Measurements from ENCODE around the gene ADCYAP1. TPM values are rescaled to one million over a fixed set of nuclear protein-coding genes. Genes with fewer than 3 reads are reported as not detected.

Gene ADCYAP1
- total RNA-seq, 1 experiment from 2014 or later, result 0.36 TPM

GRCh38 chr18:887716-888115 is 17.0 kb upstream of the ADCYAP1 start:
- intact Hi-C loops (cut with micrococcal nuclease), result no loop called here
- no peak overlapping the region for H3K4me3 ChIP-seq (ENCODE audit: low read length)
- no peak overlapping the region for H3K9ac ChIP-seq (ENCODE audit: low read length)
- ChIA-PET POLR2A (ENCODE audit: unreplicated experiment) (no interaction called here), CTCF (no interaction called here)
- no peak overlapping the region for H3K4me2 ChIP-seq (ENCODE audit: low read length)
- no peaks in the 10 kb centered on the region for H3K79me2 ChIP-seq (ENCODE audit: low read length)
- H3K4me1 ChIP-seq (ENCODE audit: insufficient read depth, low read length), result no peaks in the 10 kb centered on the region
- no peaks in the 10 kb centered on the region for H3K9me3 ChIP-seq (ENCODE audit: low read length)
- DNase-seq (peak; percentile 10), ATAC-seq (0 out of 2 replicates have a peak, but pooled peaks have one; percentile 20)
- H3F3A ChIP-seq (ENCODE audit: low read length, unreplicated experiment), result no peaks in the 10 kb centered on the region
- H3K27ac ChIP-seq (ENCODE audit: low read length), result no peak overlapping the region
- no peaks in the 10 kb centered on the region for H3K9me2 ChIP-seq (replicated peaks; ENCODE audit: low read length)
- H2AFZ ChIP-seq (ENCODE audit: low read length), result no peak overlapping the region
- TF ChIP-seq EZH2 (IDR thresholded peaks at IDR 0.05; ENCODE audit: low read length, unreplicated experiment) (no peak), CTCF (conservative IDR thresholded peaks at IDR 0.05; ENCODE audit: low read depth, low read length) (no peak), EZH2phosphoT487 (IDR thresholded peaks at IDR 0.05; ENCODE audit: borderline replicate concordance, low read length) (no peak)
- no peaks in the 10 kb centered on the region for H3K36me3 ChIP-seq (ENCODE audit: low read depth, low read length)
- H4K20me1 ChIP-seq (ENCODE audit: low read length), result no peaks in the 10 kb centered on the region
- H3K27me3 ChIP-seq (ENCODE audit: low read length), result peaks cover 14% of the 10 kb centered on the region
- BruUV-seq (replicated peaks), result no TSS peak

- no peaks in the 10 kb centered on the region for H3K79me2 ChIP-seq (ENCODE audit: low read length)
- TF ChIP-seq EZH2 (IDR thresholded peaks at IDR 0.05; ENCODE audit: low read length, unreplicated experiment) (no peak), CTCF (conservative IDR thresholded peaks at IDR 0.05; ENCODE audit: low read depth, low read length) (no peak), EZH2phosphoT487 (IDR thresholded peaks at IDR 0.05; ENCODE audit: borderline replicate concordance, low read length) (no peak)
- no peaks in the 10 kb centered on the region for H3K9me2 ChIP-seq (replicated peaks; ENCODE audit: low read length)
- H3K4me2 ChIP-seq (ENCODE audit: low read length), result no peak overlapping the region
- H3K9me3 ChIP-seq (ENCODE audit: low read length), result no peaks in the 10 kb centered on the region
- H4K20me1 ChIP-seq (ENCODE audit: low read length), result no peaks in the 10 kb centered on the region
- peak; percentile 21 for DNase-seq
- H3K4me3 ChIP-seq (ENCODE audit: low read length), result no peak overlapping the region
- peaks cover 3% of the 10 kb centered on the region; the same call in 1 of the 2 replicates for H3K4me1 ChIP-seq (ENCODE audit: insufficient read depth, low read length)
- peaks cover 24% of the 10 kb centered on the region for H3K27me3 ChIP-seq (ENCODE audit: low read length)
- H3K27ac ChIP-seq (ENCODE audit: low read length), result no peak overlapping the region
- H2AFZ ChIP-seq (ENCODE audit: low read length), result no peak overlapping the region
- no peaks in the 10 kb centered on the region for H3F3A ChIP-seq (ENCODE audit: low read length, unreplicated experiment)
- no peak overlapping the region for H3K9ac ChIP-seq (ENCODE audit: low read length)
- H3K36me3 ChIP-seq (ENCODE audit: low read depth, low read length), result no peaks in the 10 kb centered on the region
- BruUV-seq (replicated peaks), result no TSS peak
- intact Hi-C loops (cut with micrococcal nuclease), result no loop called here
- CTCF ChIA-PET, result no interaction called here
- ATAC-seq, result peak; percentile 24
- POLR2A ChIA-PET (ENCODE audit: unreplicated experiment), result no interaction called here
Observed at GRCh38 chr18:892316-892715, 12.4 kb upstream of the ADCYAP1 start.

GRCh38 chr18:896315-896714 is 8.4 kb upstream of the ADCYAP1 start:
- no peaks in the 10 kb centered on the region for H3F3A ChIP-seq (ENCODE audit: low read length, unreplicated experiment)
- no peaks in the 10 kb centered on the region for H3K9me3 ChIP-seq (ENCODE audit: low read length)
- CTCF ChIA-PET, result interaction anchor here (0.6 kb wide), 1 partner anchor 148 kb away, joined by 3 read pairs; no protein-coding TSS in a partner anchor
- TF ChIP-seq EZH2 (IDR thresholded peaks at IDR 0.05; ENCODE audit: low read length, unreplicated experiment) (no peak), EZH2phosphoT487 (IDR thresholded peaks at IDR 0.05; ENCODE audit: borderline replicate concordance, low read length) (no peak), CTCF (conservative IDR thresholded peaks at IDR 0.05; ENCODE audit: low read depth, low read length) (no peak)
- H3K4me3 ChIP-seq (ENCODE audit: low read length), result no peak overlapping the region
- H3K27me3 ChIP-seq (ENCODE audit: low read length), result peaks cover 43% of the 10 kb centered on the region
- H3K9me2 ChIP-seq (replicated peaks; ENCODE audit: low read length), result no peaks in the 10 kb centered on the region
- H3K4me1 ChIP-seq (ENCODE audit: insufficient read depth, low read length), result peaks cover 3% of the 10 kb centered on the region; the same call in 1 of the 2 replicates
- no peaks in the 10 kb centered on the region for H3K79me2 ChIP-seq (ENCODE audit: low read length)
- H3K27ac ChIP-seq (ENCODE audit: low read length), result no peak overlapping the region
- no peak for DNase-seq
- H4K20me1 ChIP-seq (ENCODE audit: low read length), result no peaks in the 10 kb centered on the region
- H3K9ac ChIP-seq (ENCODE audit: low read length), result no peak overlapping the region
- no peaks in the 10 kb centered on the region for H3K36me3 ChIP-seq (ENCODE audit: low read depth, low read length)
- intact Hi-C loops (cut with micrococcal nuclease), result no loop called here
- no TSS peak for BruUV-seq (replicated peaks)
- H3K4me2 ChIP-seq (ENCODE audit: low read length), result no peak overlapping the region
- POLR2A ChIA-PET (ENCODE audit: unreplicated experiment), result no interaction called here
- H2AFZ ChIP-seq (ENCODE audit: low read length), result no peak overlapping the region
- ATAC-seq, result no peak

Data from PC-3 (cell line).